ENCODE results near the gene CREB3L1.

The CREB3L1 gene

GRCh38 chr11:46326813-46327416 is 49.5 kb downstream of the CREB3L1 start:
- DNase-seq (ENCODE audit: low read depth in 2 of 2): no peak

GRCh38 chr11:46327829-46328228 is 50.4 kb downstream of the CREB3L1 start:
- DNase-seq (ENCODE audit: low read depth in 2 of 2): no peak

GRCh38 chr11:46330154-46330553 is 52.7 kb downstream of the CREB3L1 start:
- DNase-seq (ENCODE audit: low read depth in 2 of 2): no peak

GRCh38 chr11:46330563-46331281 is 53.3 kb downstream of the CREB3L1 start:
- no peak for DNase-seq (ENCODE audit: low read depth in 2 of 2)

- no peak for DNase-seq (ENCODE audit: low read depth in 2 of 2)
These were observed 54.0 kb downstream of the CREB3L1 start for GRCh38 chr11:46331282-46331984.

- DNase-seq (ENCODE audit: low read depth in 2 of 2): no peak
These were observed 54.7 kb downstream of the CREB3L1 start for GRCh38 chr11:46332093-46332567.

- DNase-seq (ENCODE audit: low read depth in 2 of 2): peak; percentile 61 to 65
These were observed 55.3 kb downstream of the CREB3L1 start for GRCh38 chr11:46332568-46333393.

- no peak for DNase-seq (ENCODE audit: low read depth in 2 of 2)
These were observed 56.0 kb downstream of the CREB3L1 start for GRCh38 chr11:46333394-46333947.

- no peak for DNase-seq (ENCODE audit: low read depth in 2 of 2)
These were observed 56.7 kb downstream of the CREB3L1 start for GRCh38 chr11:46334211-46334610.

GRCh38 chr11:46335271-46335670 is 57.8 kb downstream of the CREB3L1 start:
- DNase-seq (ENCODE audit: low read depth in 2 of 2): no peak

- no peak for DNase-seq (ENCODE audit: low read depth in 2 of 2)
These were observed 58.6 kb downstream of the CREB3L1 start for GRCh38 chr11:46335890-46336562.

- DNase-seq (ENCODE audit: low read depth in 2 of 2): no peak
These were observed 59.2 kb downstream of the CREB3L1 start for GRCh38 chr11:46336563-46337180.

GRCh38 chr11:46337626-46338345 is 60.3 kb downstream of the CREB3L1 start:
- no peak for DNase-seq (ENCODE audit: low read depth in 2 of 2)

- no peak for DNase-seq (ENCODE audit: low read depth in 2 of 2)
These were observed 61.1 kb downstream of the CREB3L1 start for GRCh38 chr11:46338636-46338987.

GRCh38 chr11:46338988-46339666 is 61.7 kb downstream of the CREB3L1 start:
- no peak for DNase-seq (ENCODE audit: low read depth in 2 of 2)

- no peak for DNase-seq (ENCODE audit: low read depth in 2 of 2)
These were observed 62.4 kb downstream of the CREB3L1 start for GRCh38 chr11:46339816-46340215.

GRCh38 chr11:46341454-46341853 is 64.0 kb downstream of the CREB3L1 start:
- DNase-seq (ENCODE audit: low read depth in 2 of 2): no peak

GRCh38 chr11:46342239-46342638 is 64.8 kb downstream of the CREB3L1 start:
- DNase-seq (ENCODE audit: low read depth in 2 of 2): no peak

- DNase-seq (ENCODE audit: low read depth in 2 of 2): no peak
These were observed 66.1 kb downstream of the CREB3L1 start for GRCh38 chr11:46343520-46343919.
